ENCODE data around the gene DNAJC22.

Gene DNAJC22

DNA sequence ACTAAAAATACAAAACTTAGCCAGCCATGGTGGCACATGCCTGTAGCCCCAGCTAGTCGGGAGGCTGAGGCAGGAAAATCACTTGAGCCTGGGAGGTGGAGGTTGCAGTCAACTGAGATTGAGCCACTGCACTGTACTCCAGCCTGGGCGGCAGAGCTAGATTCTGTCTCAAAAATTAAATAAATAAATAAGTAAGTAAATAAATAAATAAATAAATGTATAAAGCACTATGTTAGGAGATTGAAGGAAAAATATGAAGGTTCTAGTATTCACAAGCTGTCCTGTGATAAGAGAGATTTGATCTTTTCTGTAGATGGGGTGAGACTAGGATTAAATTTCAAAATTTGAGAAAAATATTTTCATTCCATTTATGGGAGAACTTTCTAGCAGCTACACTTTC lies 5.7 kb downstream of the DNAJC22 start:
- no peak for DNase-seq (ENCODE audit: low read depth, low spot score)
- TF ChIP-seq, protein P1, sequence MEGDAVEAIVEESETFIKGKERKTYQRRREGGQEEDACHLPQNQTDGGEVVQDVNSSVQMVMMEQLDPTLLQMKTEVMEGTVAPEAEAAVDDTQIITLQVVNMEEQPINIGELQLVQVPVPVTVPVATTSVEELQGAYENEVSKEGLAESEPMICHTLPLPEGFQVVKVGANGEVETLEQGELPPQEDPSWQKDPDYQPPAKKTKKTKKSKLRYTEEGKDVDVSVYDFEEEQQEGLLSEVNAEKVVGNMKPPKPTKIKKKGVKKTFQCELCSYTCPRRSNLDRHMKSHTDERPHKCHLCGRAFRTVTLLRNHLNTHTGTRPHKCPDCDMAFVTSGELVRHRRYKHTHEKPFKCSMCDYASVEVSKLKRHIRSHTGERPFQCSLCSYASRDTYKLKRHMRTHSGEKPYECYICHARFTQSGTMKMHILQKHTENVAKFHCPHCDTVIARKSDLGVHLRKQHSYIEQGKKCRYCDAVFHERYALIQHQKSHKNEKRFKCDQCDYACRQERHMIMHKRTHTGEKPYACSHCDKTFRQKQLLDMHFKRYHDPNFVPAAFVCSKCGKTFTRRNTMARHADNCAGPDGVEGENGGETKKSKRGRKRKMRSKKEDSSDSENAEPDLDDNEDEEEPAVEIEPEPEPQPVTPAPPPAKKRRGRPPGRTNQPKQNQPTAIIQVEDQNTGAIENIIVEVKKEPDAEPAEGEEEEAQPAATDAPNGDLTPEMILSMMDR (IDR thresholded peaks at IDR 0.05; ENCODE audit: low read depth, low read length): no peak
- in situ Hi-C loops (cut with HindIII; ENCODE audit: low sequenced_read_pairs): loop anchor here (25.0 kb wide), 1 partner anchor 160 kb away; no protein-coding TSS in a partner anchor
- no peak overlapping the region for H3K4me3 ChIP-seq (ENCODE audit: low read depth, low read length)

DNA sequence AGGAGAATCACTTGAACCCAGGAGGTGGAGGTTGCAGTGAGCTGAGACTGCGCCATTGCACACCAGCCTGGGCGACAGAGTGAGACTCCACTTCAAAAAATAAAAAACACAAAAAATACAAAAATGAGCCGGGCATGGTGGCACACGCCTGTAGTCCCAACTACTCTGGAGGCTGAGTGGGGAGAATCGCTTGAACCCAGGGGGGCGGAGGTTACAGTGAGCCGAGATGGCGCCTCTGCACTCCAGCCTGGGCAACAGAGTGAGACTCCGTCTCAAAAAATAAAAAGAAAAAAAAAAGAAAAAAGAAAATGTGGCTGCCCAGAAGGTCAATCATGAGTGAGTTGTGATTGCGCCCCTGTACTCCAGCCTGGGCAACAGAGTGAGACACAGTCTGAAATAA lies 9.2 kb downstream of the DNAJC22 start:
- in situ Hi-C loops (cut with HindIII; ENCODE audit: low sequenced_read_pairs): loop anchor here (25.0 kb wide), 1 partner anchor 156 kb away; no protein-coding TSS in a partner anchor
- no peak for DNase-seq (ENCODE audit: low read depth, low spot score)
- TF ChIP-seq, protein P1 (IDR thresholded peaks at IDR 0.05; ENCODE audit: low read depth, low read length): no peak
- no peak overlapping the region for H3K4me3 ChIP-seq (ENCODE audit: low read depth, low read length)

DNA sequence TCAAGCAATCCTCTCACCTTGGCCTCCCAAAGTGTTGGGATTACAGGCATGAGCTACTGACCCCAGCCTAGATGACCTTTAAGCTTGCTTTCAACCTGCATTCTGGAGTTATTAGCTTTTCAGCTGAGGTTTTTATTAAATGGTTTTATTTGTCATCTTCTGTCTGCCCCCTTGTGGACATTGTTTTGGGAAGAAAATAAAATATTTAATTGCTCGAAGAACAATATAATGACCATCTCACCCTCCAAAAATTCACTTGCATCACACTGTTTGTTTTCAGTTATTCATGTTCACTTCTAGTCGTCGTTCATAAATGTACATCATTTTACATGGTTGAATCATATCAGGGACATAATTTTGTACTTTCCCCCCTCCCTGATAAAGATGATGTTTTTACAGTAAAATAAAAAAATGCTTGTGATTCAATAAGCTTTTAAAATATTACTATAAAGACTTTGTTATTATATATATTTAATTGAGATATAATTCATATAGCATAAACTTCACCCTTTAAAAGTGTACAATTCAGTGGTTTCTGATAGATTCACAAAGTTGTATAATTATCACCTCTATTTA lies 10.5 kb downstream of the DNAJC22 start:
- TF ChIP-seq, protein P1 (IDR thresholded peaks at IDR 0.05; ENCODE audit: low read depth, low read length): peak; percentile 50
- in situ Hi-C loops (cut with HindIII; ENCODE audit: low sequenced_read_pairs): loop anchor here (25.0 kb wide), 1 partner anchor 155 kb away; no protein-coding TSS in a partner anchor
- no peak overlapping the region for H3K4me3 ChIP-seq (ENCODE audit: low read depth, low read length)
- DNase-seq (ENCODE audit: low read depth, low spot score): peak; percentile 63

DNA sequence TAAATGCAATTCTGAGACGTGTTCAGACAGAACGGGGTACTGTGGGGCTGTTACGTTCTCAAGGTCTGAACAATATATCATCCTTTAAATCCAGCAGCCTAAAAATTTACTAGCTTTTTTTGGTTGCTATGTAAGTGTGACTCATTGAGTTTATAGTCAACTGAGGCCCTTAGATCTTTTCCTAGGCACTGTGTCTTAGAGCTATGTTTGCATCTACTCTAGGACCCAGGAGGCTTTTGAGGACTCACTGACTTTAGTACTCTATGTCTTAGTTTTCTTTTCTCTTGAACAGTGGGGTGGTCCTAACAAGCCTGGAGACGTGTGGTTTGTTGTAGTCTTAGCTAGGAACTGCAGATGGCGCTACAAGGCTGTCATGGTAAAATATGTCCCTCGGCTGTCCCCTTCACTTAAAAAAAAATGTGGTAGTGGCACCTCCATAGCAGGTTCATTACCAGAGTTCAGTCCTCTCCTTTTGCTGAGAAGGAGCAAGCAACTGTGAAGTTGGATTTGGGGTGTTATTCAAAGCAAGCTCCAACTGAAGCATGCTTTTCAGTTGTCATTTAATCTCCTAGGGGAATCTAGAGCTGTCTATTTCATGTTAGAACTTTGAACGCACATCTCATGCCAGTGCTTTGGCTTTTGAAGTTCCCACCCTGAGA lies 11.9 kb downstream of the DNAJC22 start:
- H3K4me3 ChIP-seq (ENCODE audit: low read depth, low read length): no peak overlapping the region
- TF ChIP-seq, protein P1 (IDR thresholded peaks at IDR 0.05; ENCODE audit: low read depth, low read length): peak; percentile 81
- peak; percentile 73 for DNase-seq (ENCODE audit: low read depth, low spot score)
- in situ Hi-C loops (cut with HindIII; ENCODE audit: low sequenced_read_pairs): loop anchor here (25.0 kb wide), 1 partner anchor 154 kb away; no protein-coding TSS in a partner anchor

DNA sequence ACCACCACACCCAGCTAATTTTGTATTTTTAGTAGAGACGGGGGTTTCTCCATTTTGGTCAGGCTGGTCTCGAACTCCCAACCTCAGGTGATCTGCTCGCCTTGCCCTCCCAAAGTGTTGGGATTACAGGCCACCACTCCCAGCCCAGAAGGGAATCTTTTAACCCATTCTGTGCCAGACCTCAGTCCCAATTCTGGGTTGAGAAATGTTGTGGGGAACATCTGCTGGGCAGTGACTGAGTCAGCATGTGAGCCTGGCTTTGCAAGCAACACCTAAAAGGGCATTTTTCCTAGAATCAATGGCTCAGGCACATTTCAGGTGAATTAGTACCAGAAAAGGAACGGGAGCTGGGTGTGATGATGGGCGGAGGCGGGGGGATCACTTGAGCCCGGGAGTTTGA lies 13.0 kb downstream of the DNAJC22 start:
- TF ChIP-seq, protein P1 (IDR thresholded peaks at IDR 0.05; ENCODE audit: low read depth, low read length): no peak
- in situ Hi-C loops (cut with HindIII; ENCODE audit: low sequenced_read_pairs): loop anchor here (25.0 kb wide), 1 partner anchor 153 kb away; no protein-coding TSS in a partner anchor
- DNase-seq (ENCODE audit: low read depth, low spot score): no peak
- H3K4me3 ChIP-seq (ENCODE audit: low read depth, low read length): no peak overlapping the region

DNA sequence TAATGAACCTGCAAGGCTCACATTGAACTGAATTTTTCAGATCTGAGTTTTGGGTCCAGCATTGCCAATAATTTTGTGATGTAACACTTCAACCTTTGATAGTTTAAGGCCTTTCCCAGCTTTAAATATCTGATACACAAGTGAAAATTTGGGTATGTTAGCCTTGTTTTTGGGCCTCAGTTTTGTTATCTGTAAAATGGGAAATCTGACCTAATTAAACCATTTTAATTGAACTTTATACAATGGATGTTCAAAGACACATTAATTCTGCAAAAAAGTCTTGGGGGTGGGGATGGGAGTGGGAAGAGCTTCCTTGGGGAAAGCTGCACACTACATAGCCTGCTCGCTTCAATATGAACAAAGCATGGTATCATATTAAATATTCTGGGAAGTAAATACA lies 15.4 kb downstream of the DNAJC22 start:
- DNase-seq (ENCODE audit: low read depth, low spot score): no peak
- no peak overlapping the region for H3K4me3 ChIP-seq (ENCODE audit: low read depth, low read length)
- in situ Hi-C loops (cut with HindIII; ENCODE audit: low sequenced_read_pairs): loop anchor here (25.0 kb wide), 1 partner anchor 150 kb away; no protein-coding TSS in a partner anchor
- TF ChIP-seq, protein P1 (IDR thresholded peaks at IDR 0.05; ENCODE audit: low read depth, low read length): no peak
